ENCODE measurements around the gene MGAT1. TPM values are rescaled to one million over a fixed set of nuclear protein-coding genes. Genes with fewer than 3 reads are reported as not detected.
A peak's percentile ranks its signal among the peaks of the same experiment; 100 is the strongest.
"Not testable (repeated sequence)": the region's sequence is repeated elsewhere in the genome, so short reads cannot be mapped to it uniquely, and the experiment has no call there.

The MGAT1 gene
- polyA plus RNA-seq, 2 donors, result 84.0 to 108 TPM

- WGBS, 2 donors, result 98% methylated on average over 2 of the region's 2 CpGs
- no peaks in the 10 kb centered on the region for H3K9me3 ChIP-seq (ENCODE audit: control insufficient read depth in 2 of 2, insufficient read depth in 1 of 2, low read depth in 1 of 2, low read length in 1 of 2)
- H3K27me3 ChIP-seq (ENCODE audit: control insufficient read depth in 1 of 2, insufficient read depth in 2 of 2, low read length in 2 of 2), result no peaks in the 10 kb centered on the region
- H3K4me1 ChIP-seq (ENCODE audit: control insufficient read depth in 2 of 2, insufficient read depth in 2 of 2, low read length in 1 of 2), result no peaks in the 10 kb centered on the region
- no peak overlapping the region for H3K4me3 ChIP-seq (ENCODE audit: low read depth in 1 of 2, low read length in 2 of 2)
- H3K36me3 ChIP-seq (ENCODE audit: control insufficient read depth in 2 of 2, insufficient read depth in 2 of 2, low read length in 1 of 2), result peaks cover 4 to 12% of the 10 kb centered on the region in 2 donors
- H3K27ac ChIP-seq (ENCODE audit: low read depth in 2 of 2, low read length in 1 of 2), result no peak overlapping the region
Observed at GRCh38 chr5:180839227-180839626, 36.6 kb upstream of the MGAT1 start.

GRCh38 chr5:180837478-180837877 lies 34.9 kb upstream of the MGAT1 start:
- WGBS, 2 donors, result 96% methylated on average over 4 of the region's 4 CpGs
- peaks cover 0 to 3% of the 10 kb centered on the region in 2 donors for H3K4me1 ChIP-seq (ENCODE audit: control insufficient read depth in 2 of 2, insufficient read depth in 2 of 2, low read length in 1 of 2)

GRCh38 chr5:180832638-180833068 lies 30.0 kb upstream of the MGAT1 start:
- Histone ChIP-seq H3K27ac (ENCODE audit: low read depth in 2 of 2, low read length in 1 of 2) (no peak overlapping the region), H3K27me3 (ENCODE audit: control insufficient read depth in 1 of 2, insufficient read depth in 2 of 2, low read length in 2 of 2) (no peaks in the 10 kb centered on the region), H3K9me3 (ENCODE audit: control insufficient read depth in 2 of 2, insufficient read depth in 1 of 2, low read depth in 1 of 2, low read length in 1 of 2) (no peaks in the 10 kb centered on the region), H3K36me3 (ENCODE audit: control insufficient read depth in 2 of 2, insufficient read depth in 2 of 2, low read length in 1 of 2) (peaks cover 4 to 9% of the 10 kb centered on the region in 2 donors), H3K4me1 (ENCODE audit: control insufficient read depth in 2 of 2, insufficient read depth in 2 of 2, low read length in 1 of 2) (peaks cover 4 to 17% of the 10 kb centered on the region in 2 donors), H3K4me3 (ENCODE audit: low read depth in 1 of 2, low read length in 2 of 2) (no peak overlapping the region)
- WGBS, 2 donors, result 55 to 69% methylated on average over 2 of the region's 2 CpGs

More at GRCh38 chr5:180837478-180837877, 34.9 kb upstream of the MGAT1 start:
- no peaks in the 10 kb centered on the region for H3K27me3 ChIP-seq (ENCODE audit: control insufficient read depth in 1 of 2, insufficient read depth in 2 of 2, low read length in 2 of 2)
- peaks cover 4 to 12% of the 10 kb centered on the region in 2 donors for H3K36me3 ChIP-seq (ENCODE audit: control insufficient read depth in 2 of 2, insufficient read depth in 2 of 2, low read length in 1 of 2)
- H3K4me3 ChIP-seq (ENCODE audit: low read depth in 1 of 2, low read length in 2 of 2), result no peak overlapping the region
- H3K9me3 ChIP-seq (ENCODE audit: control insufficient read depth in 2 of 2, insufficient read depth in 1 of 2, low read depth in 1 of 2, low read length in 1 of 2), result no peaks in the 10 kb centered on the region
- no peak overlapping the region for H3K27ac ChIP-seq (ENCODE audit: low read depth in 2 of 2, low read length in 1 of 2)

GRCh38 chr5:180831139-180832093 lies 28.8 kb upstream of the MGAT1 start:
- peak overlapping the region; percentile 98 to 99 for H3K27ac ChIP-seq (ENCODE audit: low read depth in 2 of 2, low read length in 1 of 2)
- H3K9me3 ChIP-seq (ENCODE audit: control insufficient read depth in 2 of 2, insufficient read depth in 1 of 2, low read depth in 1 of 2, low read length in 1 of 2), result no peaks in the 10 kb centered on the region
- WGBS, 2 donors, result 2% methylated on average over 57 to 80 of the region's 80 CpGs
- peaks cover 4 to 17% of the 10 kb centered on the region in 2 donors for H3K4me1 ChIP-seq (ENCODE audit: control insufficient read depth in 2 of 2, insufficient read depth in 2 of 2, low read length in 1 of 2)
- H3K36me3 ChIP-seq (ENCODE audit: control insufficient read depth in 2 of 2, insufficient read depth in 2 of 2, low read length in 1 of 2), result peaks cover 4 to 5% of the 10 kb centered on the region in 2 donors
- H3K27me3 ChIP-seq (ENCODE audit: control insufficient read depth in 1 of 2, insufficient read depth in 2 of 2, low read length in 2 of 2), result no peaks in the 10 kb centered on the region
- peak overlapping the region; percentile 94 to 95 for H3K4me3 ChIP-seq (ENCODE audit: low read depth in 1 of 2, low read length in 2 of 2)

DNA sequence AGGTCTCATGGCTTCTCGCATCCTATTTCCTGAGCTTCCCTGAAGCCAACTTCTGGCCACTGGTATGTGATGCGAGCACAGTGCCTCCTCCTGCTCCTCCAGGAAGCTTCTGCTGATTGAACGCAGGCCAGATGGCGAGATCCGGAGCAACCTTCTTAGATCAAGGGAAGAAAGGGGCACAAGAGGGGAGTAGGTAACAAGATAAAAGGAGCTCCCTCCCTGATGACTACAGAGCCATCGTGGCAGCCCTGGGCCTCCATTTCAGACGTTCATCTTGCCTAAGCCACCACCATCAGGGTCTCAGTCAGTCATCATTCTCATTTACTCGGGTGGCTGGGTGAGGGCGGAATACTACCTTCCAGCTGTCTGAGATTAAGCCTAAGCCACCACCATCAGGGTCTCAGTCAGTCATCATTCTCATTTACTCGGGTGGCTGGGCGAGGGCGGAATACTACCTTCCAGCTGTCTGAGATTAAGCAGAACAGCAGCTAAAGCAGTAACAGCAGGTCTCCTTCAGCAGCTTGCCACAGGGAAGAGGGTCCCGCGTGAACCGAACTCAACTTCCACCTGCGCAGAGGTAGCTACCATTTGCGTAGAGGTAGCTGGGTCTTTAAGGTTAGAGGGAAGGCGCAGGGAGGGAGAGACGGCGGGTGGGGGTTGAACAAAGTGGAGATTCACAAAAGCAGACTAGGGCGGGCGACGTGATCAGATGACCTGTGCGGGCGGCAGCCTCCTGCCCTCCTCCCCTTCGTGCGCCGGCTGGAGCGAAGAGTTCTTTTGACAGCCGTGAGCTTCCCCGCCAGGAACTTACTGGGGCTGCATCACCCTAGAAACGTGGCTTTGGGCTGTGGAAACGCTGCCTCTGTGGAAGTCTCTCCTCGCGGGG lies 27.9 kb upstream of the MGAT1 start:
- Histone ChIP-seq H3K36me3 (ENCODE audit: control insufficient read depth in 2 of 2, insufficient read depth in 2 of 2, low read length in 1 of 2) (peaks cover 4 to 5% of the 10 kb centered on the region in 2 donors), H3K9me3 (ENCODE audit: control insufficient read depth in 2 of 2, insufficient read depth in 1 of 2, low read depth in 1 of 2, low read length in 1 of 2) (no peaks in the 10 kb centered on the region), H3K4me3 (ENCODE audit: low read depth in 1 of 2, low read length in 2 of 2) (peak overlapping the region; percentile 94 to 95), H3K27me3 (ENCODE audit: control insufficient read depth in 1 of 2, insufficient read depth in 2 of 2, low read length in 2 of 2) (no peaks in the 10 kb centered on the region), H3K27ac (ENCODE audit: low read depth in 2 of 2, low read length in 1 of 2) (peak overlapping the region; percentile 98 to 99), H3K4me1 (ENCODE audit: control insufficient read depth in 2 of 2, insufficient read depth in 2 of 2, low read length in 1 of 2) (peaks cover 7 to 21% of the 10 kb centered on the region in 2 donors)
- WGBS, 2 donors, result 24 to 25% methylated on average over 35 of the region's 35 CpGs

GRCh38 chr5:180829726-180830125 lies 27.1 kb upstream of the MGAT1 start:
- WGBS, 2 donors, result 96 to 99% methylated on average over 5 of the region's 5 CpGs
- H3K9me3 ChIP-seq (ENCODE audit: control insufficient read depth in 2 of 2, insufficient read depth in 1 of 2, low read depth in 1 of 2, low read length in 1 of 2), result no peaks in the 10 kb centered on the region
- H3K4me3 ChIP-seq (ENCODE audit: low read depth in 1 of 2, low read length in 2 of 2), result peak overlapping the region; percentile 94 to 95
- H3K27ac ChIP-seq (ENCODE audit: low read depth in 2 of 2, low read length in 1 of 2), result peak overlapping the region in 1 of 2 donors; percentile 56
- H3K4me1 ChIP-seq (ENCODE audit: control insufficient read depth in 2 of 2, insufficient read depth in 2 of 2, low read length in 1 of 2), result peaks cover 9 to 25% of the 10 kb centered on the region in 2 donors
- no peaks in the 10 kb centered on the region for H3K27me3 ChIP-seq (ENCODE audit: control insufficient read depth in 1 of 2, insufficient read depth in 2 of 2, low read length in 2 of 2)
- peaks cover 3 to 4% of the 10 kb centered on the region in 2 donors for H3K36me3 ChIP-seq (ENCODE audit: control insufficient read depth in 2 of 2, insufficient read depth in 2 of 2, low read length in 1 of 2)

- not testable (repeated sequence) for H3K27me3 ChIP-seq (ENCODE audit: control insufficient read depth in 1 of 2, insufficient read depth in 2 of 2, low read length in 2 of 2); H3K36me3 ChIP-seq (ENCODE audit: control insufficient read depth in 2 of 2, insufficient read depth in 2 of 2, low read length in 1 of 2); H3K4me3 ChIP-seq (ENCODE audit: low read depth in 1 of 2, low read length in 2 of 2); H3K27ac ChIP-seq (ENCODE audit: low read depth in 2 of 2, low read length in 1 of 2); H3K9me3 ChIP-seq (ENCODE audit: control insufficient read depth in 2 of 2, insufficient read depth in 1 of 2, low read depth in 1 of 2, low read length in 1 of 2)
- 86 to 93% methylated on average over 12 to 13 of the region's 13 CpGs for WGBS, 2 donors
- H3K4me1 ChIP-seq (ENCODE audit: control insufficient read depth in 2 of 2, insufficient read depth in 2 of 2, low read length in 1 of 2), result peaks cover 9 to 25% of the 10 kb centered on the region in 2 donors
Observed at GRCh38 chr5:180828756-180829531, 26.3 kb upstream of the MGAT1 start.

GRCh38 chr5:180827374-180827773 lies 24.8 kb upstream of the MGAT1 start:
- not testable (repeated sequence) for H3K36me3 ChIP-seq (ENCODE audit: control insufficient read depth in 2 of 2, insufficient read depth in 2 of 2, low read length in 1 of 2); H3K27me3 ChIP-seq (ENCODE audit: control insufficient read depth in 1 of 2, insufficient read depth in 2 of 2, low read length in 2 of 2); H3K4me3 ChIP-seq (ENCODE audit: low read depth in 1 of 2, low read length in 2 of 2); H3K9me3 ChIP-seq (ENCODE audit: control insufficient read depth in 2 of 2, insufficient read depth in 1 of 2, low read depth in 1 of 2, low read length in 1 of 2)
- peak overlapping the region; percentile 9 to 26 for H3K27ac ChIP-seq (ENCODE audit: low read depth in 2 of 2, low read length in 1 of 2)
- peaks cover 9 to 29% of the 10 kb centered on the region in 2 donors for H3K4me1 ChIP-seq (ENCODE audit: control insufficient read depth in 2 of 2, insufficient read depth in 2 of 2, low read length in 1 of 2)
- WGBS, 2 donors, result 65 to 75% methylated on average over 7 of the region's 7 CpGs
